IPS-18c (cell line): ENCODE measurements around the gene MLLT3.

Experiments used
- H3K4me3 ChIP-seq: 2 replicates; pipeline ENCODE4 v1.7.0; 2013; ENCODE audit warnings: low read depth, mild to moderate bottlenecking, low read length, moderate library complexity; ENCODE audit not compliant: insufficient read depth
- H3K9me3 ChIP-seq: one replicate; pipeline ENCODE4 v1.6.1; 2013; ENCODE audit warnings: mild to moderate bottlenecking, low read length, moderate library complexity; ENCODE audit not compliant: control insufficient read depth, insufficient read depth

MLLT3 gene

DNA sequence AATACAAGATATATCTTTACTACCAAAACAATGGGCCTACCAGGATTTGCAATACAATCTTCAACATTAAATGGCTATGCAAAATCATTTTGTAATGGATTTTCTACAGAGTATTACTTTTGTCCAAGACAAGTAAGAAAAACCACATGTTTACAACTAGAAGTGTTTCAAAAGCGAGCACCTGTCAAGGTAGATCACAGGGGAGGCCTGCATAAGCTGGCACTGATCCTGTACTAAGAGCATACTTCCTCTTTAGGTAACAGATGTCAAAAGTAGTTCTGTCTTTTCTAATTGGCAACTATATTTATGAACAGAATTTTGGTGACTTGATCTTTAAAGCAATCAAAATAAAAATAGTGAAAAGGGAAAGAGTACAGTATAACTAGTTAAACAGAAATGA lies 249.0 kb downstream of the MLLT3 start:
- Histone ChIP-seq H3K4me3 (no peak overlapping the region), H3K9me3 (no peaks in the 10 kb centered on the region)

DNA sequence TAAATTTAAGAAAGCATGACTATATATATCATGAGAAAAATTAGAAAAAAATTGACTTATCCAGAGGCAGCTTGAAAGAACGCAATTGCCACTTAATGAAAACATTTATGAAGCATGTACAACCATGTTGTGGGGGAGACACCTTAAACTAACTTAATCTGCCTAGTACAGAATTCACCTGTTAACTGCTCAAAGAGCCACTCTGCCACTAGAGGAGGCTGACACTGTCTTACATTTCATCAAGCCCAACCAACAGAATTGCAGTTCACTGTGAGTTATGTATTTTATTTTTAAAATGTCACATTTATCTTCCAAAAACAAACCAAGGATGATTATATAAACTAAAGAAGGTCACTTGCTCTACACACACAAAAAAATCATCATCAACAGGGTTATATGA lies 252.9 kb downstream of the MLLT3 start:
- Histone ChIP-seq H3K4me3 (no peak overlapping the region), H3K9me3 (no peaks in the 10 kb centered on the region)

DNA sequence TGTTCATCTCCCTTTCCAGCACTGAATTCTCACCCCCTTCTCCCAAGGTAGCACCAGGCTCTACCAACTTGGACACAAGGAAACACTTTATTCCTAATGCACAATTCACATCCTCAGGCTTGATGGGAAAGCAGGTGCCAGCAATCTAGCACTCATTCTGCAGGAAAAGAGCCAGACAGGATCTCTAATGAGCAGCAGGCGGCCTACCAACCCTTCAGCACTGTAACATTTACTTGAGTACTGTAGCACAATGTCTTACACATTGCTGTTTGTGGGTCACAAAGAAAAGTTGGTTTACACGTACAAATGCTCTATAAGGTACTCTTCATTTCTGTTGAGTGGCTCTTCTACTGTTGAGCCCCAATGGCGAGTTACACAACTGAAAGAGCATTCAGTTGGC lies 254.4 kb downstream of the MLLT3 start:
- peaks cover 2% of the 10 kb centered on the region for H3K9me3 ChIP-seq
- H3K4me3 ChIP-seq: no peak overlapping the region

DNA sequence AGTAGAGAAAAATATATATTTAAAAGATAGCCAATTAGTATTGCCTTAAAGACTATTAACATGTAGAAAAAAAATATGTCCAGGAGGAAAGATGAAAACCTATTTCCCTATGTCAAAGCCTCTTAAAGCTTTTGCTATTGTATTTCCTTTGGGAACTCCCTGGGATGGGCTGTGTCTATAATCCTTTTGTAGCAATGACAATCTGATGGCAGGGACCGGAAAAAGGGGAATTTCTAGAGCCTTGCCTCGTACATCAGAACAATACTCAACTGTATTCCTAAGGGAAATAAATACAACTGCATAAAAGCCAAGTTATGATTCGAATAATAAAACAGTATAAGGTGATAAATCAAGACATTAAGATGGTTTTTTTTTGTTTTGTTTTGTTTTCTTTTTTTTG lies 257.3 kb downstream of the MLLT3 start:
- peaks cover 2% of the 10 kb centered on the region for H3K9me3 ChIP-seq

DNA sequence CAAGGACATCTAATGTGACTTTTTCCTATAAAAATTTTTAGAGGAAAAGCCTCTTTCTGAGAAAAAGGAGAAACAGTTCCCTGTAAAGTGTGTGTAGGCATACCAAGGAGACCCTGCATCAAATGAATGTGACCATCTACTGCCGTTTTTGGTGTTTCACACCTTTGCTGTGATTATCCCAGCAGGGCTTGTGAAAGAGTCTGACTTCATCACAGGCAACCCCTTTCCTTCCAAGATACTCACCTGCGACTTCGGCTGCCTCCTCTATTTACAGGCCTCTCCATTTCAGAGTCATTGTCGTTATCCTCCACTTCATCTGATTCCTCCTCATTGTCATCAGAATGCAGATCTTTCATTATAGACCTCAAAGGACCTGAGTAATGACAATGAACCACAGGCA lies 259.1 kb downstream of the MLLT3 start:
- Histone ChIP-seq H3K9me3 (peaks cover 2% of the 10 kb centered on the region), H3K4me3 (no peak overlapping the region)

More for the DNA sequence above, 257.3 kb downstream of the MLLT3 start:
- no peak overlapping the region for H3K4me3 ChIP-seq

DNA sequence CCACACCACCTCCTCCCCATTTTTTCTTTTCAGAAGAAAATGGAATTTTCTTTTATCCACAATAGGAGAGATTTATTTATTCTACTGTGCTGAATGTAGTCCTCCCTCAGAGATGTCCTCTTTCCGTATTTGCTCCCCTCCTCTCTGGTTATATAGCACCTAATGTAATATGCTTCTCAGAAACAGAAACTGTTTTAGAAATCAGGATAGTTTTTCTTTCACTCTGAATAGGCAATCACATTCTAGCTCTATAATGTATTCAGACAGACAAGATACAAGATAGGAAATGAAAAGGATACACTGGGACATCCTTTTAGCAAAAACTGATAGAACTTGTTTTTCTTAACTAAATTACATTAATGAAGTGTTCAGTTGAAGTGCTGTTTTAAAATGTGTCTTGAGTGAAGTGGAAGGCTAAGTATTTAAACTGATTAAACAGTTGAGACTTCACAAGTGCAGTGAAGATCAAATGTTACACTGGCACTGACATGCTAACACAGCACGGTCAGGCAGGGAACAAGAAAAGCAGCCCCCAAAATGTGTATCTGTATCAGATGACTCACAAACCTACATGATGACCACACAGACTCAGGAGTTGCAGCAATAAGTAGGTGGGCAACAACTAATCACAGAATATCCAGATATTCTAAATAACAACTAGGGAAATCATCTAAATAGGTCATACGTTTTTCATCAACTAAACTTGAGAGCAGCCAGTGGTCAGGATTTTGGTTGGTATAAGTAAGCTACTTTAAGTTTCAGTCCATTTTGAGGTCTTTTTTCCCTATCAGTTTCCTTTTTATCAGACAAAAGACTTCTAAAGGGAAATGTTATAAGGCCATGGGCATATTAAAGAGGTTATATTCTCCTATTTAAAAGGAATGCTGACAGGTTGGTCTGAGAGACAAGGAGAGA lies 260.4 kb downstream of the MLLT3 start:
- peaks cover 2% of the 10 kb centered on the region for H3K9me3 ChIP-seq
- H3K4me3 ChIP-seq: no peak overlapping the region

DNA sequence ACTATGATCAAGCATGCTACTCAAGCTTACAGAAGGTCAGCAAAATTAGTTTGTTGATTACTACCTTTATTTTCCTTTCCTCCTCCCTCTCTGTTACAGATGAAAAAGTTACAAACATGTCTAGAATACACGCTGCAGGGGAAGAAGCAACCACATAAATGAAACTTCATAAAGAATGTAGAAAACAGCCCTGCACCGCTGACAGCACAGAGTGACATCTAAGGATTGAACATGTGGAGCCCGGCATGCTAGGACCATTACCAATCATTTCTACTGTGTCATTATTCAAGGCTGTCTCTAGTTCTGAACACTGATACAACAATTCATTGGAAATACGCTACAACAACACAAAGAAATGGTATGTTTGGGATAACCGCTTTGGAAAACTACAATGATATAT lies 261.1 kb downstream of the MLLT3 start:
- Histone ChIP-seq H3K9me3 (peaks cover 2% of the 10 kb centered on the region), H3K4me3 (no peak overlapping the region)

DNA sequence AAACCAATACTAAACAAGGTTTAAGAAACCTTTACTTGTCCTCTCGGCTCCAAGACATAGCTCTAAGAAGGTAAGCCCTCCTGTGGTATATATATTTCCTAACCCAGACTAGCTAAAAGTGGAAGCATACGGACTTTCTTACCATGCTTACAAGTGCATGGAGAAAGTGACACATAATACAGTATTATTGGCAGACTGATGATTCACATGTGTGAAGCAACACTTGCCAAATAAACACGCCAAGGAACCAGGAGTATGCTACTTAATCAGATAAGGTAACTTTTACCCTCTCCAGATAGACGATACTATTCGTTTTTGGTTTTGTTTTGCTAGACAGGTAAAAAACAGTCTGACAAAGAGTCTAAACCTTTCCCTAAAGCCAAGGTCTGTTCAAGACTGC lies 264.1 kb downstream of the MLLT3 start:
- Histone ChIP-seq H3K9me3 (peaks cover 2% of the 10 kb centered on the region), H3K4me3 (no peak overlapping the region)

DNA sequence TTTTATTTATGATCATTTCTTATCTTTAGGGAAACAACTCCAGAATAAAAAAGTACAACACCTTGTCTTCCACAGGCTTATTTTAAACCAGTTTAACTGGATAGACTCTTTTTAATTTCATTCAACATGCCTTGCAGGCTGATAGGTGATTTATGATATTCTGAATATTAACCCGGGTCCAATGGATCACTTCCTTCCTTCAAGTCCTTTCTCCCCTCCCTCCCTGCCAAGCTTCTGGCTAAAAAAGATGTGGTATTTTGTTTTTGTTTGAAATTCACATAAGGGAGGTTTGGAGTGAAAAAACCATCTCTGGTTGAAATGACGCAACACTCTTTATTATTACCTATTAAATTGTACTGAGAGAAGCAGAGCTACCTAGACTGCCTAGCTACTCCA lies 265.3 kb downstream of the MLLT3 start:
- no peak overlapping the region for H3K4me3 ChIP-seq
- H3K9me3 ChIP-seq: no peaks in the 10 kb centered on the region

DNA sequence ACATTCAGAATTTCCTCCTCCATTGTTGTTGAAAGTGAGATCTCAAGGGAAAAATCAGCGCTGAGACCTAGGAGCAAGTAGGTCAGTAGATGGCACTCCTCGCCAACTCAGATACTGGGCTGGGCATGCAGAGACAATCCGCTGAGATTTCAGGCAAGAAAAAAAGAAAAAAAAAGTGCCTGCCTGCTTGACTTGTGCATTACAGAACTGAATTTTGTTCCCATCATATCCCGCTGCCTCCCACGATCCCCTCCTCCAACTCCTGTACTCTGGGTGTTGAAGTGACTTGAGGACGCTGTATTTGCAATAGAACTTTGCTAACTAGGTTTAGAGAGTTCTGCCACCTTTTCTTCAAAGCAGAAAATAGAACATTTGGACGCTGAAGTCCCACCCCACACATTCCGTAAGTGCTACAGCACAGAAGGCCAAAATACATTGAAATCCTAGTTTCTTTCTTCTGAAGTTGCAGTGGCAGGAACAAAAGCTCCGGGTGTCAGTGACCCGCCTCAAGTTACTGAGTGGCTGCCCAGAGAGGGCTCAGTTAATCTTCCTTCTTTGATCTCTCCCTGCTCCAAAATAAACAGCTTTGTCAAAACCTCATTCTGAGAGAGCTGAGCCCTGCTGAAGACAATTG lies 265.8 kb downstream of the MLLT3 start:
- H3K4me3 ChIP-seq: no peak overlapping the region

DNA sequence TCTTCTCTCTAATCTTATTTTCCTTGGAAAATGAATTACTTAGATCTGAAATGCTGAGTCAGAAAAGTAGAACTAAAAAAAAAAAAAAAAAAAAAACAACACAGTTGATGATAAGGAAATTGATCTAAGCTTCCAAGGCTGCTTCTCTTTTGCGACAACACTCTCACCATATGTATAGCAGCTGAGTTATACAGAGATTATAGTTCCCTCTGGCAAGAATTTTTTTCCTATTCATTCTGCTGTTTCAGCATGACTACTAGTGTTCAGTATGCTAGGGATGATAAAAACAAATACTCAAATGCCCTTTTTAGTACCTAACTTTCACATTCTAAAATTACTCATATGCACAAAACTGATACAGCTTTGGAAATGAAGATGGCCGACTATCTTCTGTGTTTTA lies 267.3 kb downstream of the MLLT3 start:
- no peaks in the 10 kb centered on the region for H3K9me3 ChIP-seq
- no peak overlapping the region for H3K4me3 ChIP-seq

More for the DNA sequence above, 265.8 kb downstream of the MLLT3 start:
- no peaks in the 10 kb centered on the region for H3K9me3 ChIP-seq

DNA sequence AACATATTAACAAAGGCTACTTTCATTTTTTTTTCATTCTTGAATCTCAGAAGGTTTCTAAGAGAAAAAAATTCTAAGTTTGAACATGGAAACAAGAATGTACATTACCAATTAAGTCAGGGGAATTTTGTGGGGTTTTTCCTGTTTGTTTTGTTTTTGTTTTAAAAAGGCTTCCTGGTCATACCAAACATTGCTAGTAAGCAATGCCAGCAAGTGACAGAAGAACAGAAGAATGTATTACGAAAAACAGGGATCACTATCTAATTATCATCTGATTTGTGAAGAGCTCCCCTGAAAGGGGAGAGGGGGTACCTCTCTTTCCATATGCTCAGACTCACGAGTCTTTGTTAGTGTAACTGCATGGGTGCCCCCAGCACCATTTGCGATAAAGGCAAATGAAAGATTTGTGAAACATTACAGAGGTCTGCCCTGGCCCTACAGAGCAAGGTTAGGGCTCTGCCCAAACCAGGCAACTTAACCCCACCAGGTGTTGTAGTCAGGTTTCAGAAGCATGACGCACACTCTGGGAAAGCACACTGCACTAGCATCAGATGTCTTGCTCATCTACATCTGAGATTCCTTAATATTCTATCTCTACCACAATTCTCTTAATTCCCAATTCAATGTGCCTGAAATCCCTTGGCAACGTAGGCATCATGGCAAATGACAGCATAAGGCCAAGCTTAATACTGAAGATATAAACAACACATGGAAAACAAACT lies 268.2 kb downstream of the MLLT3 start:
- no peaks in the 10 kb centered on the region for H3K9me3 ChIP-seq
- H3K4me3 ChIP-seq: no peak overlapping the region

DNA sequence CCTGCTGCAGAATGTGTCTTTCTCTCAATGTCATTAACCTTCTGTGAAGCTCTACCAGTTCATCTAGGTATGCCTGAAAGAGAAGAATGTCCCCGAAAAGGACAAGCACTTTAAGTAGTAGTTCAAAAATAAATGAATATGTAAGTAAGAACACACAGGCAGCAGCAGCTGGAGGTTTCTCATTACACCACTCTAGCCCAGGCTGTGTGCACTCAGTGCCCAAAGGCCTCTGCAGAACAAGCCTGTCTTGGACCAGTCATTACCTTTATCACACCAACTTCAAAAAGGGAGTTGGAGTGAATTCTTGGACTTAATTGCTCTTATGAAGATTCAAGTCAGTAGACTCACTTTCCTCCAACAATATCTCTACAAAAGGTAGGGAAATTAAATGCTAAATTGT lies 268.8 kb downstream of the MLLT3 start:
- no peak overlapping the region for H3K4me3 ChIP-seq
- no peaks in the 10 kb centered on the region for H3K9me3 ChIP-seq

DNA sequence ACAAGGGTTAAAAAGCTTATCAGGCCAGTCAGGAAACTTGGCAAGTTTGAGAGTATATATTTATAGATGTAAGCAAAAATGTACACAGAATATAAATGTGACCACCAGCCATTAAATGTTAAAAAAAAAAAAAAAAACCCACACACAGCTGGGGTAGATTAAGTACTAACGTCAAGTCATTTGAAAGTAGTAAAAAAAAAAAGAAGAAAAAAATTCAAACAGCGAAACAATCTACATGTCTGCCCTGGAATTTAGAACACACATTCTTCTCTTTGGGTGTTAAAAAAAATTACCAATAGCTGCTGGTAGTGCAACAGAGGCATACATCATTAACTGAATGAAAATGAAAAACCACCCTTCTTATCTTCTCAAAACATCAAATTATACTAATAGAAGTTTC lies 269.7 kb downstream of the MLLT3 start:
- H3K4me3 ChIP-seq: no peak overlapping the region
- no peaks in the 10 kb centered on the region for H3K9me3 ChIP-seq

DNA sequence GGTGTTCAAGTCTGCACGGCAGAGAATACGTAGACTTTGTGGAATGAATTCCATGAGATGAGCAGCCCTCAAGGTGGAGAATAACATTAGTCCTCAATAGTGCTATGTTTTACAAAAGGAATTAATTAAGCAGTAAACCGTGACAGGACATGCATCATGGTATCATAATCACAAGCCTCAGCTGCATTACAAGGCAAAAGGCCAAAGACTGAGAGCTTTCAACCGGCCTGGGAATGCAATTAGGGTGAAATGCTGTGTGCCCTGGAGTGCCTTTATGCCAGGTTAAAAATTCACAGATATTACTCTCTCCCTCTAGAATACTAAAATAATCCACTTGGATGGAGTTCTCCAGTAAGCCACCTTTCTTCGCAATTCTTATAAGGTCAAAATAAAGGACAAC lies 270.6 kb downstream of the MLLT3 start:
- H3K9me3 ChIP-seq: no peaks in the 10 kb centered on the region
- H3K4me3 ChIP-seq: no peak overlapping the region

DNA sequence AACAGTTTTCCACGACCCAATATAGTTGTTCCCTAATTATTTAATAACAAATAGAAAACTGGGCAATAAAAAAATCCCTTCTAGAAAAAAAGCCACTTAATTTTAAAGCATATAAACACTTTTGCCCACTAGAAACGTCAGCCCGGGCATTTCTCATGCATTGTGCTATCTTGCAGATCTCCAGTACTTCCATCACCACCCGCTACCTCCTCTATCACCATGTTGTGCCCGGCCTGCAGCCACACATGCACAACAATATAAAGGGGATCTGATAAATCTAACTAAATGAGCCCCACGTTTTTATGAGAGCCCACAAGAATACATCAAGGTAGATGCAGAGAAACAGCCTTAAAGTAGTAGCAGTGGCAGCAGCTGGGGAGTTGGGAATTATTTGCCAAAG lies 272.7 kb downstream of the MLLT3 start:
- Histone ChIP-seq H3K9me3 (no peaks in the 10 kb centered on the region), H3K4me3 (no peak overlapping the region)

DNA sequence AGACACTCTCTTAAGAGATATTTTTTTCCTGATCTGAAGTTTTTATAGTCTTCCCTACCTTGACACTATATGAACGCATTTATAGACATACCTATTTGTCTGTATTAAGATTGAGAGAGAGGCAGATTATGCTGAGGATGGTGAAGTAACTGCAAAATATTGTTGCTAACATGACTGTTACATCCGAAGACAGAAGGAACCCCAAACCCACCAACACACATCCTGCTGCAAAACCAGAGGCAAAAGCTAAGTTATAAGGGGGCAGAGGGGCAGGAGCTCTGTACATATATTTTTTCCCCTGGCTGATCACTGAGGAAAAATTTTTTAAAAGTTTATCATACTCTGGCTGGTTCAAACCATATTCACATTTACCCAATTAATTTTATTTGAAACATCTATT lies 279.0 kb downstream of the MLLT3 start:
- no peak overlapping the region for H3K4me3 ChIP-seq
- no peaks in the 10 kb centered on the region for H3K9me3 ChIP-seq

DNA sequence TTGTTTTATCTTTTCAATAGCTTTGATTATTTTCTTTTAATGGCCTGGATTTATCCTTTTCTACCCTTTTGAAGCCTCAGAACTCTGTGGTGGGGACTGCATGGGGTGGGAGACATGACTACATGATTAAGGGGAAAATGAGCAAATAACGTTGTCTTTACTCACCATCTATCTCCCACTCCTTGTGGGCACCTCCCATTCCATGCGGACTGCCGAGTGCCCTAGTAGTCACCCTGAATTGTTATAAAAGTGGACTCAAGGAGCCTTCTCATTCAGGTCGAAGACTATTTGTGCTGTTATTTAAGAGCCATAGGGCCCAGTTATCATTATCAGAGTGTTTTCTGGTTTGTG lies 281.8 kb downstream of the MLLT3 start:
- H3K4me3 ChIP-seq: no peak overlapping the region

More for the DNA sequence above, 281.8 kb downstream of the MLLT3 start:
- H3K9me3 ChIP-seq: peaks cover 3% of the 10 kb centered on the region
